H1 (cell line): ENCODE data around the gene SWI5. TPM values are rescaled to one million over a fixed set of nuclear protein-coding genes. Genes with fewer than 3 reads are reported as not detected.

ENCODE experiments used
- SP1 ChIP-seq: IDR thresholded peaks from 2 replicates; pipeline ENCODE4 v1.6.1; 2011; ENCODE audit warnings: low read depth, low read length
- polyA plus RNA-seq, 7 experiments: library from polyadenylated mRNA; depleted of rRNA in 3 of 7; stranded (reverse) in 5 of 7; unstranded in 2 of 7; fragments of >200 nt in 5 of 7; fragments of 200-250 nt in 2 of 7; gene quantifications; 1 replicate in 5 of 7; 2 replicates in 1 of 7; 4 replicates in 1 of 7; pipeline versions ENCODE4 v1.2.1 to v1.2.3, GENCODE V29; 2011 to 2013; ENCODE audit warnings: missing spikeins in 2 of 7, mixed read lengths in 2 of 7
- total RNA-seq: library from RNA; stranded (reverse); fragmentation: NEBNext Ultra II Directional; extraction: Animal tissue kit (Norgen Biotek cat#: 25700); gene quantifications from 2 replicates; pipeline ENCODE4 v1.2.1, GENCODE V29; 2021
- TF ChIP-seq, protein P1 (sequence below): fragments of 300-600 bp; sonication (generic); IDR thresholded peaks from 2 replicates; pipeline ENCODE4 v1.7.1; 2012; ENCODE audit warnings: low read length, moderate library complexity, mild to moderate bottlenecking, inconsistent platforms; ENCODE audit not compliant: insufficient replicate concordance

Gene SWI5
- total and polyA plus RNA-seq, 2 of the 8 experiments (the other 6 are each of a cell fraction or from before 2014, with no cell fraction given): 29.0 to 59.5 TPM

DNA sequence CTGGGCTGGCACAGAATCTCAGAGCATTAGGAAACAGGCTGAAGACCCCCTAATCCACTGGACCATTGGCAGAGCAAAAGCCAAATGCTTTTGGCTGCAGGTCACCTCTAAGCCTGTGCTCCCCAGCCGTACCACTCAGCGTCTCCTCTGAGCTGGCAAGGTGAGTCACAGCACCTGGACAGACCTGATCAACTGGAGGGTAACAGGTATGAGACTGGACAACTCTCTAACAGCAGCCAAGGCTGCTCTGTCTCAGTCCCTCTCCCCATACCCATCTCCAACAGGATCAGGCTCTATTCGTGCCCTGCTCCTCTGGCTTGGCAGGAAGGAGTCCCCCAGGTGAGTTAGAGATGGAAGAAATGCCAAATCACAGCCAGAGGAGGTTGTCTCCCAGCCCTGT lies 5.0 kb upstream of the SWI5 start (continued):
- TF ChIP-seq, protein P1, sequence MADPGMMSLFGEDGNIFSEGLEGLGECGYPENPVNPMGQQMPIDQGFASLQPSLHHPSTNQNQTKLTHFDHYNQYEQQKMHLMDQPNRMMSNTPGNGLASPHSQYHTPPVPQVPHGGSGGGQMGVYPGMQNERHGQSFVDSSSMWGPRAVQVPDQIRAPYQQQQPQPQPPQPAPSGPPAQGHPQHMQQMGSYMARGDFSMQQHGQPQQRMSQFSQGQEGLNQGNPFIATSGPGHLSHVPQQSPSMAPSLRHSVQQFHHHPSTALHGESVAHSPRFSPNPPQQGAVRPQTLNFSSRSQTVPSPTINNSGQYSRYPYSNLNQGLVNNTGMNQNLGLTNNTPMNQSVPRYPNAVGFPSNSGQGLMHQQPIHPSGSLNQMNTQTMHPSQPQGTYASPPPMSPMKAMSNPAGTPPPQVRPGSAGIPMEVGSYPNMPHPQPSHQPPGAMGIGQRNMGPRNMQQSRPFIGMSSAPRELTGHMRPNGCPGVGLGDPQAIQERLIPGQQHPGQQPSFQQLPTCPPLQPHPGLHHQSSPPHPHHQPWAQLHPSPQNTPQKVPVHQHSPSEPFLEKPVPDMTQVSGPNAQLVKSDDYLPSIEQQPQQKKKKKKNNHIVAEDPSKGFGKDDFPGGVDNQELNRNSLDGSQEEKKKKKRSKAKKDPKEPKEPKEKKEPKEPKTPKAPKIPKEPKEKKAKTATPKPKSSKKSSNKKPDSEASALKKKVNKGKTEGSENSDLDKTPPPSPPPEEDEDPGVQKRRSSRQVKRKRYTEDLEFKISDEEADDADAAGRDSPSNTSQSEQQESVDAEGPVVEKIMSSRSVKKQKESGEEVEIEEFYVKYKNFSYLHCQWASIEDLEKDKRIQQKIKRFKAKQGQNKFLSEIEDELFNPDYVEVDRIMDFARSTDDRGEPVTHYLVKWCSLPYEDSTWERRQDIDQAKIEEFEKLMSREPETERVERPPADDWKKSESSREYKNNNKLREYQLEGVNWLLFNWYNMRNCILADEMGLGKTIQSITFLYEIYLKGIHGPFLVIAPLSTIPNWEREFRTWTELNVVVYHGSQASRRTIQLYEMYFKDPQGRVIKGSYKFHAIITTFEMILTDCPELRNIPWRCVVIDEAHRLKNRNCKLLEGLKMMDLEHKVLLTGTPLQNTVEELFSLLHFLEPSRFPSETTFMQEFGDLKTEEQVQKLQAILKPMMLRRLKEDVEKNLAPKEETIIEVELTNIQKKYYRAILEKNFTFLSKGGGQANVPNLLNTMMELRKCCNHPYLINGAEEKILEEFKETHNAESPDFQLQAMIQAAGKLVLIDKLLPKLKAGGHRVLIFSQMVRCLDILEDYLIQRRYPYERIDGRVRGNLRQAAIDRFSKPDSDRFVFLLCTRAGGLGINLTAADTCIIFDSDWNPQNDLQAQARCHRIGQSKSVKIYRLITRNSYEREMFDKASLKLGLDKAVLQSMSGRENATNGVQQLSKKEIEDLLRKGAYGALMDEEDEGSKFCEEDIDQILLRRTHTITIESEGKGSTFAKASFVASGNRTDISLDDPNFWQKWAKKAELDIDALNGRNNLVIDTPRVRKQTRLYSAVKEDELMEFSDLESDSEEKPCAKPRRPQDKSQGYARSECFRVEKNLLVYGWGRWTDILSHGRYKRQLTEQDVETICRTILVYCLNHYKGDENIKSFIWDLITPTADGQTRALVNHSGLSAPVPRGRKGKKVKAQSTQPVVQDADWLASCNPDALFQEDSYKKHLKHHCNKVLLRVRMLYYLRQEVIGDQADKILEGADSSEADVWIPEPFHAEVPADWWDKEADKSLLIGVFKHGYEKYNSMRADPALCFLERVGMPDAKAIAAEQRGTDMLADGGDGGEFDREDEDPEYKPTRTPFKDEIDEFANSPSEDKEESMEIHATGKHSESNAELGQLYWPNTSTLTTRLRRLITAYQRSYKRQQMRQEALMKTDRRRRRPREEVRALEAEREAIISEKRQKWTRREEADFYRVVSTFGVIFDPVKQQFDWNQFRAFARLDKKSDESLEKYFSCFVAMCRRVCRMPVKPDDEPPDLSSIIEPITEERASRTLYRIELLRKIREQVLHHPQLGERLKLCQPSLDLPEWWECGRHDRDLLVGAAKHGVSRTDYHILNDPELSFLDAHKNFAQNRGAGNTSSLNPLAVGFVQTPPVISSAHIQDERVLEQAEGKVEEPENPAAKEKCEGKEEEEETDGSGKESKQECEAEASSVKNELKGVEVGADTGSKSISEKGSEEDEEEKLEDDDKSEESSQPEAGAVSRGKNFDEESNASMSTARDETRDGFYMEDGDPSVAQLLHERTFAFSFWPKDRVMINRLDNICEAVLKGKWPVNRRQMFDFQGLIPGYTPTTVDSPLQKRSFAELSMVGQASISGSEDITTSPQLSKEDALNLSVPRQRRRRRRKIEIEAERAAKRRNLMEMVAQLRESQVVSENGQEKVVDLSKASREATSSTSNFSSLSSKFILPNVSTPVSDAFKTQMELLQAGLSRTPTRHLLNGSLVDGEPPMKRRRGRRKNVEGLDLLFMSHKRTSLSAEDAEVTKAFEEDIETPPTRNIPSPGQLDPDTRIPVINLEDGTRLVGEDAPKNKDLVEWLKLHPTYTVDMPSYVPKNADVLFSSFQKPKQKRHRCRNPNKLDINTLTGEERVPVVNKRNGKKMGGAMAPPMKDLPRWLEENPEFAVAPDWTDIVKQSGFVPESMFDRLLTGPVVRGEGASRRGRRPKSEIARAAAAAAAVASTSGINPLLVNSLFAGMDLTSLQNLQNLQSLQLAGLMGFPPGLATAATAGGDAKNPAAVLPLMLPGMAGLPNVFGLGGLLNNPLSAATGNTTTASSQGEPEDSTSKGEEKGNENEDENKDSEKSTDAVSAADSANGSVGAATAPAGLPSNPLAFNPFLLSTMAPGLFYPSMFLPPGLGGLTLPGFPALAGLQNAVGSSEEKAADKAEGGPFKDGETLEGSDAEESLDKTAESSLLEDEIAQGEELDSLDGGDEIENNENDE: no peak
- no peak for TF ChIP-seq SP1
